ENCODE measurements around the gene TOE1. TPM values are rescaled to one million over a fixed set of nuclear protein-coding genes. Genes with fewer than 3 reads are reported as not detected.

Gene TOE1
- total RNA-seq, 4 donors from 2014 or later = 2.9 to 9.4 (median 5.3) TPM

- no peaks in the 10 kb centered on the region for H3K27me3 ChIP-seq
- no peak overlapping the region for H3K27ac ChIP-seq
- H3K4me1 ChIP-seq = peaks cover 42 to 44% of the 10 kb centered on the region in 2 donors
- no peak overlapping the region for H3K4me3 ChIP-seq
- H3K36me3 ChIP-seq = peaks cover 0 to 41% of the 10 kb centered on the region in 2 donors
- DNase-seq (no peak), ATAC-seq (no peak)
- TF ChIP-seq POLR2A (IDR thresholded peaks at IDR 0.05) (no peak), CTCF (IDR thresholded peaks at IDR 0.05 in 4 of 5, conservative IDR thresholded peaks at IDR 0.05 in 1 of 5) (no peak)
- H3K9me3 ChIP-seq = no peaks in the 10 kb centered on the region
- in situ Hi-C loops (cut with MboI; ENCODE audit: low sequenced_read_pairs in 4 of 4) (no loop called here), intact Hi-C loops (cut with DNase I; ENCODE audit: low total_unique reads) (loop anchor here (10.0 kb wide), 1 partner anchor 340 kb away; the partner anchor contains the start of genes GPBP1L1 and TMEM69)
Observed at GRCh38 chr1:45345014-45345413, 5.0 kb downstream of the TOE1 start.

GRCh38 chr1:45346473-45346872, 6.5 kb downstream of the TOE1 start:
- TF ChIP-seq CTCF (IDR thresholded peaks at IDR 0.05 in 4 of 5, conservative IDR thresholded peaks at IDR 0.05 in 1 of 5) = no peak
- no peak for TF ChIP-seq POLR2A (IDR thresholded peaks at IDR 0.05)
- Histone ChIP-seq H3K9me3 (no peaks in the 10 kb centered on the region), H3K4me1 (peaks cover 36 to 47% of the 10 kb centered on the region in 2 donors), H3K27ac (peak overlapping the region in 2 of 4 donors; percentile 86 to 87), H3K36me3 (peaks cover 0 to 38% of the 10 kb centered on the region in 2 donors), H3K27me3 (no peaks in the 10 kb centered on the region), H3K4me3 (no peak overlapping the region)
- in situ Hi-C loops (cut with MboI; ENCODE audit: low sequenced_read_pairs in 4 of 4) (no loop called here), intact Hi-C loops (cut with DNase I; ENCODE audit: low total_unique reads) (loop anchor here (10.0 kb wide), 1 partner anchor 338 kb away; the partner anchor contains the start of genes GPBP1L1 and TMEM69)
- DNase-seq = no peak
- ATAC-seq = no peak

GRCh38 chr1:45348020-45348419, 8.1 kb downstream of the TOE1 start:
- H3K4me1 ChIP-seq = peaks cover 38 to 46% of the 10 kb centered on the region in 2 donors
- no peak for TF ChIP-seq CTCF (IDR thresholded peaks at IDR 0.05 in 4 of 5, conservative IDR thresholded peaks at IDR 0.05 in 1 of 5)
- no peak for TF ChIP-seq POLR2A (IDR thresholded peaks at IDR 0.05)
- H3K9me3 ChIP-seq = no peaks in the 10 kb centered on the region
- ATAC-seq = peak in 1 of 2 donors; percentile 14
- H3K27ac ChIP-seq = peak overlapping the region; percentile 80 to 88 (median 86)
- peaks cover 0 to 23% of the 10 kb centered on the region in 2 donors for H3K36me3 ChIP-seq
- no peaks in the 10 kb centered on the region for H3K27me3 ChIP-seq
- DNase-seq = no peak
- intact Hi-C loops (cut with DNase I; ENCODE audit: low total_unique reads) = loop anchor here (10.0 kb wide), 1 partner anchor 337 kb away; the partner anchor contains the start of genes GPBP1L1 and TMEM69
- no peak overlapping the region for H3K4me3 ChIP-seq
- in situ Hi-C loops (cut with MboI; ENCODE audit: low sequenced_read_pairs in 4 of 4) = no loop called here

GRCh38 chr1:45348609-45348965, 8.6 kb downstream of the TOE1 start:
- Histone ChIP-seq H3K36me3 (peaks cover 0 to 17% of the 10 kb centered on the region in 2 donors), H3K4me3 (no peak overlapping the region), H3K27me3 (no peaks in the 10 kb centered on the region), H3K27ac (peak overlapping the region; percentile 80 to 88 (median 86)), H3K9me3 (no peaks in the 10 kb centered on the region), H3K4me1 (peaks cover 44 to 51% of the 10 kb centered on the region in 2 donors)
- TF ChIP-seq POLR2A (IDR thresholded peaks at IDR 0.05) = no peak
- TF ChIP-seq CTCF (IDR thresholded peaks at IDR 0.05 in 4 of 5, conservative IDR thresholded peaks at IDR 0.05 in 1 of 5) = no peak
- peak; percentile 34 to 45 for ATAC-seq
- intact Hi-C loops (cut with DNase I; ENCODE audit: low total_unique reads) = loop anchor here (10.0 kb wide), 1 partner anchor 336 kb away; the partner anchor contains the start of genes GPBP1L1 and TMEM69
- DNase-seq = no peak
- in situ Hi-C loops (cut with MboI; ENCODE audit: low sequenced_read_pairs in 4 of 4) = no loop called here

Data from gastrocnemius medialis (tissue), 4 donors.